ENCODE measurements around the gene ETS1.

The ETS1 gene

DNA sequence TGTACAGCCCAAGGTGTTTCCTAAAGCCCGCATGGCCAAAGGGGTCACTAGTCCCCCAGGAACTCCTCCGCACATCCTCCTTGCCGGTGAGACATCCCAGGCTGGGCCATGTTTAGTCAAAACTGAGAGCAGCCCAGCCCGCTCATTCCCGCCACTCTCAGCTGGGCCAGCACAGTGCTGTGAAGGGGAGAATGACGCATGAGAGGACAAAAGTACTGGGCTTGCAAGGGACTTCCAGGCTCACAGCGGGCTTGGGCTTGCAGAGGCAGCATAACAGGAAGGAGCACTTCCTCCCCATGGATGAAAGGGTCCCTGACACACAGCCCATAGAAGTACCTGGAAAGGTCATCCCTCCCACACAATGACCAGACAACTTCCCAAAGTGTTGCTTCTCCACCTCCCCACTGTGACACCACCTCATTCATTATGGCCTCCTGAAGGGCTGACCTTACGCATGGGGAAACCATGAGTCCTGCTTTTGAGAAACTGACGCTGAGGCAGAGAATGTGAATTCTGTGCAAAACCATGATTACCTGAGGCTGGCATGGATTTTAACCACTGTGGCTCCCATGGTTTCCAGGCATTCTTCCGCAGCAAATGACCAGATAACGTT, 19.1 kb downstream of the ETS1 start:
- no peak for DNase-seq (ENCODE audit: low read depth)

DNA sequence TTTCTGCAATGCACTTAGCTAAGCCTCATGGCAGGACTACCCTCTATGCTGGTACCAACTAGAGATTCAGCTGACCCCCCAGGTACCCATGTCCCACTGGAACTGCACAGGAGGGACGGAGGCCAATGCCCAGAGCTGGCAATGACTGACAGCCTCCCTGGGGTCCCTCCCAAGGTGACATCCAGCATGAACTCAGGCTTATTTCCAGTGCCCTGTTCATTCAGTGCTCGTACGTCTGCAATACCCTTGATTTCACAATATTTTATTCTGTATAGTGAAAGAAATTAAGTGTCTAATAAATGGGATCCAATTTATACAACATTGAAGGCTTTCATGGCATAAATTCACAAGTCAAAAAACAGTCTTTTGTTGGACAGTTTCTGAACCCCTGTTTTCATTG, 20.2 kb downstream of the ETS1 start:
- no peak for DNase-seq (ENCODE audit: low read depth)

DNA sequence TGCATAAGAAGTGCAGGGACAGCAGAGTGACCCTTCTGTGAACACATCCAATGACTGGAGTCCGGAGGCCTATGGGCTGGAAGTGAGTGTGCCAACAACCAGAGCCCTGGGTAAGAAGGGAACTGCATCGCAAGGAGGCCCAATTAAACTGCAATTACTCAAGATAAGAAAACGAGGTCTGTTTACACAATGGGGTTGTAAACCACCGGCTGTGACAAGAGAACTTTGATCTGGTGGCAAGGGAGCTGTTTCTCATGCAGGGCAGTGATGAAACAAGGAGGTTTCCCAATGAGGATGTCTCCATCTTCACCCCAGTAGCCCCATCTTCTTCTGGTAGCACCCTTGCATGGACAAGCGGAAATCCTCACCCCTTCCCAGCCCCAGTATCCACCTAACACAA, 21.5 kb downstream of the ETS1 start:
- no peak for DNase-seq (ENCODE audit: low read depth)

DNA sequence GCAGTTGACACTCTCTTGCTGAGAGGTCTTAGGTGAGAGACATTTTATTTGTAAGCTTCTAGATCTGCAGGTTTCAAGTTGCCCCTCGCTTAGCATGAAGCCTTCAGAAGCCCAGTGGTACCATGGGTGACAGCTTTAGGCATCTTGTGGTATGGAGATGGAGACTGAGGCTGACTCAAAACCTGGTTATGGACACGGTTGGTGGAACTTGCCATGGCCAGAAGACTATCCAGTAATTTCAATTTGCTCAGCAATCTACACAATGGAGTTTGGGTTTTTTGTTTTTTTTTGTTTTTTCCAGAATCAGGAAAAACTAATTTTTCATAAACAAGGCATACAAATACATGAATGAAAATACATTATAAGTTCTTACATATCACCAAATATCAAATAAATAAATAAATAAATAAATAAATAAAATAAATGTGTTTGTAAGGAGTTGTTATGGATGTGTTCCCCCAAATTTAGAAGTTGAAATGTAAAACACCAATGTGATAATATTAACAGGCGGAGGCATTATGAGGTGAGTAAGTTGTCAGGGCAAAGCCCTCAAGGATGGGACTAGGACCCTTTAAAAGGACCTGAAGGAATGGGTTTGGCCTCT, 22.6 kb downstream of the ETS1 start:
- DNase-seq (ENCODE audit: low read depth): no peak

DNA sequence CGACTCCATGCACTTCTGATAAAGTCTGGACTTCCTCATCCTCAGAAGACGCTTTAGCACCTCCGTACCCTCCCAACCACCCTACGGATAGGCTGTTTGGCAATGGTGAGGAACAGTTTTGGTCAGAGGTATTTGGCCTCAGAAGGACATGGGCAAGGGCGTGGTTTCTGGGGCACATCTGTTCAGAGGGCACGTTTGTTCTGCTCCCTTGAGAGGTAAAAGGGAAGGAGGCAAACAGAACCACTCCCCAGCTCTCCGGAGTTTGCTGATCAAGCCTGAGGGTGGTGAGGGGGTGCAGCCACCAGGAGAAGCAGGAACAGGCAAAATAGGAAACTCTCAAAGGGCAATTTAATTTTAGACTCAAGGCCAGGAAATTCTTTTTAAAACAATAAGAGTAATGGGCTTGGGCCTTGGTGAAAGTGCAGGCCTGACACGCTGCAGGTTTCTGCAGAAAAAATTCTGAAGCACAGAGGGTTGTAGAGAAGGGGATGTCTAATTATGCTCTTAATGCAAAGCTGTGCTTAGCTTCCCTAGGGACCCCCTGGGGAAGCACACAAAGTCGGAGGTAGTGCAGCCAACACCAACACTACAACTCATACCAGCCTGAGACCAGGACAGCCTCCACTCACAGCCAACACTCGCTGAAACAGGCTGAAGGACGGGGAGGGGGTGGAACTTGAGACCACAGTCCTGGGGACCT, 23.3 kb downstream of the ETS1 start:
- no peak for DNase-seq (ENCODE audit: low read depth)

DNA sequence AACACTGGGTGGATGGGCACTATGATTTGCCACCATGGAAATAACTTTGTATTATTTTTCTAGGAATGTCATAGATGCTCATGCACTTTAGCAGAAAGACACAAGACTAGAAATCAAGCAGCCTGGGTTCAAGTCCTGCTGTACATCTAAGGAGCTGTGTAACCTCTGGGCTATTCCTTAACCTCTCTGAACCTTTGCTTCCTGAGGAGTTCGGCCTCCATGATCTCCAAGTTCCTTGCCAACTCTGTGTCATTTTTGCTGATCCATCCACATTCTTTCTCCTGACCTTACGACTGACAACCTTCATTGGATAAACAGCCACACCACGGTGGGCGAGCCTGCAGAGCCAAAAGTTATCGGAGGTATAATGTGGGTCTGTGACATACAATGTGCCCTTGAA, 24.1 kb downstream of the ETS1 start:
- no peak for DNase-seq (ENCODE audit: low read depth)

DNA sequence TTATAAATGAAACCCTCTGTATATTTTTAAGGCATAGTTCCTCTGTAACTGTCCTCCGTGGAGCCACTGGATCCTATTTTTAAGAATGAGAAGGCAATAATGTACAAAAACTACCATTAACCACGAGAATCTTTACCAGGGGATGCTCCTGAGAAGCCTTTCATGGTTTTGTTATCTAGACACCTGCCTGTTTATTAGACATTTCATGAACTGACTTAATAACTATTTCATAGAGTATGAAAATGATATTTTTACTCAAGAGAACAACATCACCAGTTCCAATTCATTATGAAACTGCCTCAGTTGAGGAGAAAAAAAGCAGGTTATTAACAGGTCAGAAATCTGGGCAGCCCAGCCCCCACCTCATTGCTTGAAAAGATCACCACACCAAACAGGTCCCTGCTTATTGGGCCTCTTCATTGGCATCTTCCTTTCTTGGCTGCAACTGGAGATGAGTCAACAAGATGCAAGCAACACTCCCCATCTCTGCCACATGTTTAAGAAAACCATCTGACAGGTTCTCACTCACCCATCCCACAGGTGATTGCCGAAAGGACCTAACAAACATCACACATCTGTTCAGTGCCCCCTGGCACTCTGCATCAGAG, 27.8 kb downstream of the ETS1 start:
- no peak for DNase-seq (ENCODE audit: low read depth)

DNA sequence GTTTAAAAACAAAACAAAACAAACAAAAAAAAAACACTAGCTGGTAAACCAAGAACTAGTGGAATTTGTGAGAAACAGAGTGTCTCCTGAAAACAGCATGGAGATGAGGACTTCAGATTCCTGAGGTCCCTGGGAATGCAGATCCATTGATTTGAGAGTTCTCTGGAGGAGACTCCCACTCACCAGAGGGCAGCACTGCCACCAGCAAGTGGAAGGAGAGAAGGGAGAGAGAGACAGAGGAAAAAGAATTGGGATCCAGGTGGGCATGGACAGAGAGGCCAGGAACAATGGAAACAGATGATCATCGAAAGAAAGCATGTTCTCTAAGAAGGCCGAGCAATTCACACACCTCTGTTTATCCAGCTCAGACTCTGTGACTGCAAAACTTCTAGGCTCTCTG, 31.8 kb downstream of the ETS1 start:
- no peak for DNase-seq (ENCODE audit: low read depth)

DNA sequence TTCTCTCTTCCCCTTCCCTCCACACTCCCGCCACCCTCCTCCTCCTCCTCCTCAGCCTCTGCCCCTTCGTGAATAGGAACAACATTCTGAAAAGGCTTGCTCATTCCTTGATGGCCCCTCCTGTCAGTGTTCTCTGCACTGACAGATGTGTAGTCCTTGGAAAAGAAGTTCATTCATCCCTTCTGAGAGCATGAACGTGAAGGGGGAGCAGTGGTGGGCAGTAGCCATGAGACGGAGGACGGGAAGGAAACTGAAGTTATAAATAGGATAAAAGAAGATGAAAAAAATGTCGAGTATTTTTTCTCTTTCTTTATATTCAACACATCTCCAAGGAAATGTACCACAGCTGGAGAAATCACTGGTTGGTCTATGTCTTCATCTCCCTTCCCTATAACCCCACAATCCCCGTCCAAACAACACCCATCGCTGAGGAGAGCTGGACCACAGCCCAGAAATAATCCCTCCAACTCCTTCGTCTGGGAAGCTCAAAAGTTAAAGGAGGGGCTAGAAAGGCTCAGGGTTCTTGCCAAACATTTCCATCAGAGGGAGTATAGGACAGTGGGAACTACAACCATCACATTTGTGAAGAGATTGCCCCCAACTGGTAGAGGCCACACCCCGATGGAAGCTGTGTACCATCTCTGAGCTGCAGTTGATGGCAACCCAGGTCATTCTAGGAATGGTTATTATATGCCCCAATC, 33.5 kb downstream of the ETS1 start:
- no peak for DNase-seq (ENCODE audit: low read depth)

DNA sequence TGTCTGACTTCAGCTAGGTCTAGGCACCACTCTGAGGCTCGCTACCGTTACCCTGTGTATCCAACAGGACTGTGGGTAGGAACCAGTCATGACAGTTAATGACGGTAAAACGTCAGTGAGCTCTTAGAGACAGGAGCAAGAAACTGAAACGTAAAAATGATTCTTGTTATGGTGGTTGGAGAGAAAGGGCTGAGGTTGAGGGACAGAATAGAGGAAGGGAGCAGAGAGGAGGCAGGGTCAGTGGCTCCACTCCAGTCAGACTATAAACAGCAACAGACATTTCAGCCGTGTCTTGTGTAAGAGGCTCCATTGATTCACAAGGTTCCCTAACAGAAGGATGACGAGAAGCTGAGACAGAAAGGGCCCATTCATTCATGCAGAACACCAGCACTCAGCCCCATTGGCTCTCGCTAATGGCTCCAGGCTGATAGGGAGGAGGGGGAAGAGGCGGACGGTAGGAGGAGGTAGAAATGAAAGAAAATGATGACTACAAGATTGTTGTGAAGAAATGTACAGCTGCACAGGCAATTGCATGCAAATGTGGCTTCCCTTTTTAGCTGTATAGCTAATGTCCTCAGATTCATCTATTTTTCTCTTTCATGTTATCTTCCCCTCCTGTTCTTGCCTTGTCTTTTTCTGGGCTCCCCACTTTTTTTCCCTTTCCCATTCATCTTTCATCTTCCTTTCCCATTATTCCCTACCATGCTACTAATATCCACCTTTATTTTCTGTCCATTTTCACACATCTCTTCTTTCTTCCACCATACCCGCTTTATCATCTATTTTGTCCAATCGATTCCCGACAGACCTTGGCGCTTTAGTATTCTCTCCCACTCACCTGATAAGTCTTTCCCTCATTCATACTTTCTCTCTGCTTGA, 34.3 kb downstream of the ETS1 start:
- no peak for DNase-seq (ENCODE audit: low read depth)

DNA sequence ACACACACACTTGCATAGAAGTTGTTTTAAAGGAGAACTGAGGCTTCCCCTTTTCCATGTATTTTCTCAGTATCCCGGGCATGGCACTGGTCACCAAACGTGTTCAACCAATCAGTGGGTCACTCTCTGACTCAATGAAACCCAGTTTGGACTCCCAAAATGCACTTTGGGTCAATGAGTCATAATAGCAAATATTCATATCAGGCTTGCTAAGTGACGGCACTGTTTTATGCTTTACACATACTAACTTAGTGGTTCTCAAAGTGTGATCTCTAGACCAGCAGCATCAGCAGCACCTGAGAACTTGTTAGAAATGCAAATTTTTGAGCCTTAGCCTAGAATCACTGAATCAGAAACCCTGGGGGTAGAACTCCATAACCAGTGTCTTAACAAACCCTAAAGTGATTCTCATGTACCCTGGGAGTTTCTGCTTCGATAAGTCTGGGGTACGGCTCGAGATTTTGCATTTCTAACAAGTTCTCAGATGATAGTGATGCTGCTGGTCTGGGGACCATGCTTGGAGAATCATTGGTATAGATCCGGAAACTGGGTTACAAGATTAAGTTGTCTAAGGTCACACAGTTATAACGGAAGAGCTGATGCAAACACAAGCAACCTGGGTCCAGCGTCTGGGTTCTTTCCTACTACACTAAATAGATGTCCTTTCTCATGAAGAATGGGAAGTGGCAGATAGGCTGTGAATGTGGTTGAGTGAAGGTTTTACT, 35.6 kb downstream of the ETS1 start:
- no peak for DNase-seq (ENCODE audit: low read depth)

DNA sequence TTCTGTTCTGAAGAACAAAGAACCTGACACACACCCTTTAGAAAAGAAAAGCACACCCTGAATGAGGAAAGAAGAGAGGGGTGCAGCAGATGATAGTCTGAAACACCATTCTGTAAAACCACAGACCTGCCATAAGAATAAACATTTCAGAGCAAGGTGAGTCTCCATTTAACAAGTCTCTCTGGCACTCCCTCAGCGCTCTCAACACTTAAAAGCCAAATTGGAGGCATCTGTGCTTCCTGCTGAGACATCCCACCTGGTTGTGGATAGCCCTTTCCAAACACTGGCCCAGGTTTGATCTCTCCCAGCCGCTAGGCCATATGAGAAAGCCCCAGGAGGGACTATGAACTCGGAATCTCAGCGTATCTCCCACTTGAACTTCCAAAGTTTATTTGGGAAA, 36.3 kb downstream of the ETS1 start:
- no peak for DNase-seq (ENCODE audit: low read depth)

DNA sequence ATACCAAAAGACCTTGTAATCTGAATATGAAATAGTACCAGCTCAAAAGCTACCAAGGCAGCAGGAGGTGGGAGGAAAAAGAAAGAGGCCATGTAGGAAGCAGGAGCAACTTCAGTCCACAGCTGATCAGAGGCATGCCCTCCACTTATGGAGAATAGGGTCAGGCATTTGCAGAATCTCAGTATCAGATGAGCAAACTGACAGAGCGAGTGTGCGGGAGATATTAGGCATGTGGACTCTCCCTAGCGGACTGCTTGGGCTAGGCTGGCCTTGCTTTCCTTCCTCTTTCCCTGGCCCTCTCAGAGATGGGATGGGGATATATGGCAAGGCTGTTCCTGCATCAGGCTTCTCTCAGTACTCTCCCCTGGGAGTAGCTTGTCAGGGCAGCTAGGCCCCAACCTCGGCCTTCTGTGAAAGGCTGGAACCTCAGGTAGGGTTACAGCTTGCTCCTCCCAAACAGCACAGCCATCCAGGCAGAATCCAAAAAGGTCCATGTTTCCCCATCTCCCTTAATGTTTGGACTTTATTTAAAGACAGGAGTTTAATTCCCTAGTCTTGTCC, 37.0 kb downstream of the ETS1 start:
- no peak for DNase-seq (ENCODE audit: low read depth)

DNA sequence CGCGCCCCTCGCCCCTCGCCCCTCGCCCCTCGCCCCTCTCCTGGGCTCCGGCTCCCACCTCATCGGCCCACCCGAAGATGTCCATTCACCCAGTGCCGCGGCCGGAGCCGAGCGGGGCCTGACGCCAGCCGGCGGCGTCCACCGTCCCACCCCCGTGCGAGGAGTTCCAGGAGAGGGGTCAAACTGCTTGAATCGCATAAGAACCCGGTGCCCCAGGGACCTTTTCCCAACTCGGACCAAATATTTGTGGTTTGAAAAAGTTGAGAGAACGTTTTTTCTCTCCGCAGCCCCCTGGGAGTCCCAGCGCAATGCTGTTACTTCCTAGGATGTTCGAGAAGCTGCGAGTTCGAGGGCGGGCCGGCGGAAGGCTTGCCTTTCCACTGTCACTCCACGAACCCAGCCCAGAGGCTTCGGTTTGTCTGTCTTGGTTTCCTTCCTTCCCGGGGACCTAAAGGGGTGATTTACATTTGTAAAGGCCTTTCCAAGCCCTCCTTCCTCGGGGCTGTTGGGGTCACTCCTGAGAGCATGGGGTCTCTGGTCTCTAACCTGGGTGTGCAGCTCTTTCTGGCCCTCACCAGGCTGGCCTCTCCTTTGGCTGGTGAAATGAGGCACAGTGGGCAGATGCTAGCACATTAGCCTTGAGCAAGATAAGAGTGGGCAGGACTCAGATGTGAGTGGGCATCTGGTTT, 38.0 kb downstream of the ETS1 start:
- no peak for DNase-seq (ENCODE audit: low read depth)

DNA sequence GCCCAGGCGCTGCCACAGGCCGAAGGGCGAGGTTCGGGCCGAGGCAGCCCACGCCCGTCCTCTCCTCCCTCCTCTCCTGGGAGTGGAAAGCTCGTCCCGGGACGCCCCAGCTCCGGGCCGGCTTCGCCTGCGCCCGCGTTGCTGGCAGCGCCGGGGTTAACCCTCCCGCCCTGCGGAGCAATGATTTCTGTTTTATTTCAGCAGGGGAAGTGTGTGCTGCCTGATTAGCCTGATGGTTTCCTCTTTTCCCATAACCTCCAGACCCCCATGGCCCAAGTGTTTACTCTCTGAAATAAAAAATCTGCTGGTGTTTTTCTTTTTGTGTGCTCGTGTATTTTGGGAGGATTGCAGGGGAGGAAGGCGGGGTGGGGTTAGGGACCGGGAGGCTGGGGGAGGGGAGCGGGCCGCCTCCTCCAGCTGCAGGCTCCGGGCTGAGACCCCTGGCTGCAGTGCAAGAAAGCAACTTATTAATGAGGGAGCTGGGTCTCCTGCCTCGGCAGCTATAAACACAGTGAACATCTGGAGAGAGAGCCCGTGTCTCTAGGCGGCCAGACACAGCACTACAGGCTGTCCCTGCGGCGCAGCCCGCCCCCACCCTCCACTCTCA, 38.6 kb downstream of the ETS1 start:
- no peak for DNase-seq (ENCODE audit: low read depth)

DNA sequence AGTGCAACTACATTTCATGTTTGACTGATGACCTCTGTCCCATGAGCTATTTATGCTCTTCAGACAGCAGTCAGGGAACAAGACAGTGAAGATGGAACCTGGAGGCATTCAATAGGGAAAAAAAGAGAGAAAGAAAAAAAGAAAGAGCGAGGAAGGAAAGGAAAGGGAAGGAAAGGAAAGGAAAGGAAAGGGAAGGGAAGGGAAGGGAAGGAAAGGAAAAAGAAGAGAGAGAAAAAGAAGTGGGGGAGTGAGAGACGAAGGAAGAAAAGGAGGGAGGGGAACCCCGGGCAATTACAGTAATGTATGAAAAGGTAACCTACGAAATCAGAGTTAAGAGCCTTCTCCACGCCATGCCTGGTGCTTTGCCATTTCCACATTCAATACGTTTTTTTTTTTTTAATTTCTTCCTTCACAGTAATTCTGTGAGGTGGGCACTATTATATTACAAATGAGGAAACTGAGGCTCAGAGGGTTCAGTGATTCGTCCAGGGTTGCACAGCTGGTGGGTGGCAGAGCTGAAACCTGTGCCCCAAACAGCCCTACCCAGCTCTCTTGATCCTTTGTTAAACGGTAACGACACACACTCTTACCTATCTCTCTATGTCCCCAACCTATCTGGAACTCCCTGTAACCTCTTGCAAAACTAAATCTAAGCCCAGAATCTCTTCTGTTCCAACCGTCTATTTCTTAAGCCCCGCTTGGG, 39.3 kb downstream of the ETS1 start:
- DNase-seq (ENCODE audit: low read depth): no peak

DNA sequence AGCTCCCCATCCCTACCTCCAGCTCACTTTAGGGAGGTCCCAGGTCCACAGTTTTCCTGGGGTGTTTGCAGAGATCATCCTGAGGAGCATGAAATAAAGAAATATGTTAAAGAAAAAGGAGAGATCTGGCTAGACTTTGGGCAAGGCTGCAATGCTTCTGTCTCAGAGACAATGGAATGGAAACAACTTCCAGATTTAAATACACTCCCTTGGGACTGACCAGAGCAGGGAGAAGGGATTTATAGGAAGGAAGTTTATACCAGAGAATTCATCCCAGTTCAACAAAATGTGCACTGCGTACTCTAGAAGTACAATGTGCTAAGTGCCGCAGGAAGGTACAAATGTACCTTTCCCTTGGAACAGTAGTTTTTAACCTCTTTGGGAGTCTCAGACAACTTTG, 40.4 kb downstream of the ETS1 start:
- DNase-seq (ENCODE audit: low read depth): no peak

DNA sequence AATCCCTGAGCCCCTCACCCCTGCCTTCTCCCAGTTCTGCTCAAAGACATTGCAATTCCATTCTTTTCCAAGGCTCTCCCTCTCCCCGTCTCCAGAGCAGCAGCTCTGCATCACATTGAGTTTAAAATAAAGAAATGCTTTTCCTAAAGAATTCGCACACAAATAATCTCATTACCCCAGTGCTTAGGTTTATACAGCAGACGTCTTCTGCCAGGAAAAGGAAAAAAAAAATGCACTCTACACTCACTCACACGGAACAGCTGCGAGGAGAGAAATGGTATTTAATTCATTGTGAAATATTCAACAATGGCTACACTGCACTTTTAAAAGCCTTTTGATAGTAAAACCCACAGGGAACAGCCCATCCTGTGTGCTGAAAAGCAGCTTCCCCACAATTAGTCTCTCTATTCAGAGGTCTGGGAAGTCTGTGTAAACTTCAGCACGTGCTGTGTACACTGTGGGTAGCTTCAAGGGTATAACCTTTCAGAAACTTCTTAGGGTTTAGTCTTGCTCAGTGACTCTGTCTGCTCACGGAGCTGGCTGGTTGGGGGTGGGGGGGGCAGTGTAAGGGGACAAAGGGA, 42.8 kb downstream of the ETS1 start:
- no peak for DNase-seq (ENCODE audit: low read depth)

DNA sequence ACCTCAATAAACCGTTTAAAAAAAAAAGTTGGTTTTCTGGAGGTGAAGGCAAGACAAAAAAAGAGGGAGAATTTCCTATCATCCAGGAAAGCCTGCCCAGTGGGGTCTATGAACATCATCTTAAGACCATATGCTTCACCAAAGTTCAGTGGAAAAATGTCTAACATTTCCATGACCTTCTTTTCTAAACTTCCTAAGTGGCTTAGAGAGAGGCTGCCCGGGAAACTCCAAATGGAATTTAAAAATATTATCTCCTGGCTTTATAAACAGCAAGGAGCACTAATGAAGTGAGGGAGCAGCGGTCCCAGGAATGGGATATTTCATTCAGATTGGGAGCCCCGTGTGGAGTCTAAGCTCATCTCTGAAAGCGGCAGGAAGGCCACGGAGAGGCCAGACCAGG, 46.9 kb downstream of the ETS1 start:
- no peak for DNase-seq (ENCODE audit: low read depth)
